Fibroblast of pulmonary artery (primary cell): ENCODE measurements around the gene GAK.
"Not testable (repeated sequence)": the region's sequence is repeated elsewhere in the genome, so short reads cannot be mapped to it uniquely, and the experiment has no call there.

ENCODE experiments used
- DNase-seq: peaks from one replicate; pipeline ENCODE4 v3.0.0-alpha.2; 2010; ENCODE audit warnings: low read depth
- H3K4me3 ChIP-seq: replicated peaks from 2 replicates; pipeline ENCODE4 v1.5.1; 2011; ENCODE audit warnings: low read depth, mild to moderate bottlenecking, control low read depth, low read length, moderate library complexity
- TF ChIP-seq, protein P1 (sequence below): IDR thresholded peaks from 2 replicates; pipeline ENCODE4 v1.5.1; 2011; ENCODE audit warnings: mild to moderate bottlenecking, control low read depth, low read length, inconsistent platforms; ENCODE audit errors: missing control alignments

The GAK gene

DNA sequence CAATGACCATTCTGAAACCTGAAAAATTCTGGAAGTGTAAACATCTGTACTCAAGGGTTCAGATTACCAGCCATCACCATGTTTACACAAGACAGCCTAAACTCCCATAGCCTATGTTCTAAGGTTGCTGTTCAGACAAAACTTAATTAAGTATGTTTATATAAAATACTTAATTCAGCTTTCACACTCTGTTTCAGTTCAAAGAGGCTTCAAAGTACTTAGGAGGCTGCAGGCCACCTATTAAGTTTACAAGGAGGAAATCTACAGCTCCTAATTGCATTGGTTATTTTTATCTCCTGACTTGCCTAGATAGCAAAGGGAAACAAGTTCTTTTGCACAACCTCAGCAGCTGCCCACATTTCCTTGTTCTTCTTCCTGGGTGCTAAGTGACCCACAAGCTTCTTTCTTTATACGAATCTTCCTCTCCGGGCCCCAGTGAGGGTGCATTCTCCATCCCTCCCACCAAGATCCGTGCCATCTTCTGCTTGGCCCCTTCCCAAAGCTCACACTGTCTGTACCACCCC, 2.0 kb downstream of the GAK start:
- no peak overlapping the region for H3K4me3 ChIP-seq
- DNase-seq: no peak
- TF ChIP-seq, protein P1, sequence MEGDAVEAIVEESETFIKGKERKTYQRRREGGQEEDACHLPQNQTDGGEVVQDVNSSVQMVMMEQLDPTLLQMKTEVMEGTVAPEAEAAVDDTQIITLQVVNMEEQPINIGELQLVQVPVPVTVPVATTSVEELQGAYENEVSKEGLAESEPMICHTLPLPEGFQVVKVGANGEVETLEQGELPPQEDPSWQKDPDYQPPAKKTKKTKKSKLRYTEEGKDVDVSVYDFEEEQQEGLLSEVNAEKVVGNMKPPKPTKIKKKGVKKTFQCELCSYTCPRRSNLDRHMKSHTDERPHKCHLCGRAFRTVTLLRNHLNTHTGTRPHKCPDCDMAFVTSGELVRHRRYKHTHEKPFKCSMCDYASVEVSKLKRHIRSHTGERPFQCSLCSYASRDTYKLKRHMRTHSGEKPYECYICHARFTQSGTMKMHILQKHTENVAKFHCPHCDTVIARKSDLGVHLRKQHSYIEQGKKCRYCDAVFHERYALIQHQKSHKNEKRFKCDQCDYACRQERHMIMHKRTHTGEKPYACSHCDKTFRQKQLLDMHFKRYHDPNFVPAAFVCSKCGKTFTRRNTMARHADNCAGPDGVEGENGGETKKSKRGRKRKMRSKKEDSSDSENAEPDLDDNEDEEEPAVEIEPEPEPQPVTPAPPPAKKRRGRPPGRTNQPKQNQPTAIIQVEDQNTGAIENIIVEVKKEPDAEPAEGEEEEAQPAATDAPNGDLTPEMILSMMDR: no peak

DNA sequence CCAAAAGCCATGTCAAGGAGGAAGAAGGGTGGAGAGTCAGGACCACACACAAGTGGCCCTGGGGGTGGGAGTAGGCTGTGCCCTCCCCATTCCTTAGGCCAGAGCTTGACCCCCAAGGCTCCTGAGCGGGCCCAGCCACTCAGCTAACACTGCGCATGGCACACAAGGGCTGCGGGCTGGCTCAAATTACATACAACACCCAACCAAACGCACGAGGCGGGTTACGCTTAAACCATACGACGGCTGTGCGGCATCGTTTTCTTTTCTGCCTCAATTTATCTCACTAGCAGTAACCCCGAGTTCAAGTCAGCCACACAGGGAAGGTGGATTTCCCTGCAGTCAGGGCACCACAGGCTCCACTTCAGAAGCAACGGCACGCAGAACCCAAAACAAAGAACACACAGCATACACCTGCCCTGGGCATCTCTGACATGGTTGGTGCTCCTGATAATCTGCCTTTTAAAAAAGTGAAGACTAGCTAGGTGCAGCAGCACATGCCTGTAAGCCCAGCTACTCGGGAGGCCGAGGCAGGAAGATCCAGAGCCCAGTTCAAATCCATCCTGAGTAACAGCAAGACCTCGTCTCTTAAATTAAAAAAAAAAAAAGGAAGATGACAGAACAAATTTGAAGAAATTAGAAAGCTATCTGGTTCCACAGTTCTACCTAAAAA, 2.9 kb downstream of the GAK start:
- no peak for DNase-seq
- H3K4me3 ChIP-seq: no peak overlapping the region
- TF ChIP-seq, protein P1: no peak

DNA sequence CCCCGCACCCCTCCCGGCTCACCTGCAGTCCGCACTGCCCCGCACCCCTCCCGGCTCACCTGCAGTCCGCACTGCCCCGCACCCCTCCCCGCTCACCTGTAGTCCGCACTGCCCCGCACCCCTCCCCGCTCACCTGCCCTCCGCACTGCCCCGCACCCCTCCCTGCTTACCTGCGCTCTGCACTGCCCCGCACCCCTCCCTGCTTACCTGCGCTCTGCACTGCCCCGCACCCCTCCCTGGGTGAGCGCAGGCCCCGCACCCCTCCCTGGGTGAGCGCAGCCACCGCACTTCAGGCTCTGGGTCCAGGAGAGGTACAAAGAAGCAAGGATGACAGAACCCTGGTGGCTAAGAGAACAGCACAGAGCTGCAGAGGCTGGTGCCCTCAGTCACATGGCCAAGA, 4.5 kb downstream of the GAK start:
- not testable (repeated sequence) for DNase-seq, H3K4me3 ChIP-seq

DNA sequence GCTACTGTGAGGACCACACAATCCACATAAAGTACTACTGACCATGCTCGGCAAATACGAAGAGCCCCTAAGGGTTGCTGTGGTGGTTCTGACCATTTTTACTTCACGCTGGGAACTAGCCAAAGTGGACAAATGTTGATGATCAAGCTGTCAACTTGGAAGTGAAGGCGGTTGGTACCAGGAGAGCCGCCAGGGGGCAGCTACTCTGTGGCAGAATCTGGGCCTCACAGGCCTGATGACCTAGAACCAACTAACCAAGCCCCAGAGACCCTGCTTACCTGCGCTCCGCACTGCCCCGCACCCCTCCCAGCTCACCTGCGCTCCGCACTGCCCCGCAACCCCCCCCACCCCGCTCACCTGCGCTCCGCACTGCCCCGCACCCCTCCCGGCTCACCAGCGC, 5.6 kb downstream of the GAK start:
- no peak overlapping the region for H3K4me3 ChIP-seq
- DNase-seq: peak; percentile 30
- TF ChIP-seq, protein P1: peak; percentile 49

DNA sequence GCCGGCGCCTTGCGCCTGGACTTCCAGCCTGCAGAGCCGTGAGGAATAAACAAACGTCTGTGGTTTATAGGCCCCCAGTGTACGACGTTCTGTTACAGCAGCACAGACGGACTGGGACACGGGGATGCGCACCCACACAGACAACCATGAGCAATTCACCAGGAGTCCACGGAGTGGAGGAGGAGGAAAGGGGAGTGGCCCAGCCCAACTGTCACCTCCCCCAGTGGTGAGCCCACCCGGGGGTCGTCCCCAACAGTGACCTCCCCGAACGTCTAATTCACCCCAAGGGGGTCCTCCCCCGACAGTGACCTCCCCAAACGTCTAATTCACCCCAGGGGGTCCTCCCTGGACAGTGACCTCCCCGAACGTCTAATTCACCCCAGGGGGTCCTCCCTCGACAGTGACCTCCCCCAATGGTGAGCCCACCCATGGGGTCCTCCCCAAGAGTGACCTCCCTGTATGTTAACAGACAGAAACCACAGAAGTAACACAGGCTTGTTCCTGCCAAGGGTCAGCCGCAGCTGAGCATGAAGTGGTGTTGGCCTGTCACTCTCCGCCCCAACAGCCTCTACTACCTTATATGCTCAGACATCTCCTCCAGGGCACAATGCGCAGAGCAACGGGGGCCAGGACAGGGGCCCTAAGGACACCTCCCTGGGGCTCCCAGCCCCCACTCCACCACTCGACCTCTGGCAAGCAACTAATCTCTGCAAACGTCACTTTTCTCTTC, 6.2 kb downstream of the GAK start:
- DNase-seq: no peak
- TF ChIP-seq, protein P1: no peak
- H3K4me3 ChIP-seq: no peak overlapping the region

DNA sequence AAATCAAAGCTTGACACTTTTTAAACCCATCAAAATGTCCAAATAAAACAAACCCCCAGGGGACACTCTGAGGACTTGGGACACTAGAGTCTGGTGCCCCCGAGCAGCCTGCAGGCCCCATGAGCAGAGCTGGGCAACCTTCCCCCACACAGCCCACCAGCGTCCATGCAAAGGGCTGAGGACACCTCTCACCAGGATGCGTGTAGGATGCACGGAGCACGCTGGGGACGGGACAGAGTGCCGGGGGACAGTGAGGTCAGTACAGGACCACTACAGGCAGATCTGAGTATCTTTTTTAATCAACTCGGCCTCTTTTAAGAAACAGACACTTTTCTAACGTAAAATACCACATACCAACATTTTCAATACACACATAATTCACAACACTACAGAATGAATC, 6.9 kb downstream of the GAK start:
- no peak for DNase-seq
- TF ChIP-seq, protein P1: no peak
- no peak overlapping the region for H3K4me3 ChIP-seq

DNA sequence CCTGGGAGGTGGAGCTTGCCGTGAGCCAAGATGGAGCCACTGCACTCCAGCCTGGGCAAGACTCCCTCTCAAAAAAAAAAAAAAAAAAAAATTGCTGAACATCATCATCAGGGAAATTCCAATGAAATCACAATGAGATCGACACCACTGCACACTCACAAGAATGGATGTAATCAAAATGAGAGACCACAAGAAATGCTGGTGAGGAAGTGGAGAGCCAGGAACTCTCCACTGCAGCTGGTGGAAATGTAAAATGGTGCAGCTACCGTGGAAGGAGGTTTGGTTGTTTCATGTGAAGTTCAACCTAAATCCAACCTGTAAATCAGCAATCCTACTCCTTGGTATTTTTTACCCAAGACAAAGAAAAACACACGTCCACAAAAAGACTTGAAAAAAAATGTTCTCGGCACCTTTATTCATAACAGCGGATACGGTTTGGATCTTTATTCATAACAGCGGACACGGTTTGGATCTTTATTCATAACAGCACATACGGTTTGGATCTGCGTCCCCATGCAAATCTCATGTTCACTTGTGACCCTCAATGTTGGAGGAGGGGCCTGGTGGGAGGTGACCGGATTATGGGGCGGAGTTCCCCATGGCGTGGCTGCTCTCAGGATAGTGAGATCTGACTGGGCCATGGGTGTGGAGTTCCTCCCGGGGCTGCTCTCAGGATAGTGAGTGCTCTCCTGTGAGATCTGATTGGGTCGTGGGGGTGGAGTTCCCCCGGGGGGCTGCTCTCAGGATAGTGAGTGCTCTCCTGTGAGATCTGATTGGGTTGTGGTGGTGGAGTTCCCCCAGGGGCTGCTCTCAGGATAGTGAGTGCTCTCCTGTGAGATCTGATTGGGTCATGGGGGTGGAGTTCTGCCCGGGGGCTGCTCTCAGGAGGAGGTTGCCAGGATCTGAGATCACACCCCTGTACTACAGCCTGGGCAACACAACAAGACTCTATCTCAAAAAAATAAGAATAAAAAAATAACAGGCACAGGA, 7.7 kb downstream of the GAK start:
- DNase-seq: peak; percentile 45
- no peak overlapping the region for H3K4me3 ChIP-seq
- TF ChIP-seq, protein P1: no peak
